Measurements from ENCODE around the gene C3.

- TF ChIP-seq CTCF (IDR thresholded peaks at IDR 0.05) (no peak), EP300 (IDR thresholded peaks at IDR 0.05) (no peak), POLR2AphosphoS5 (IDR thresholded peaks at IDR 0.05) (no peak), POLR2A (IDR thresholded peaks at IDR 0.05) (no peak)
Observed at GRCh38 chr19:6716610-6716970, 3.9 kb downstream of the C3 start.
